GM23248 (cell line): ENCODE data around the gene CEP57.

Source experiments
- EZH2 ChIP-seq: fragments of 200-600 bp; sonication (generic); IDR thresholded peaks from 2 replicates; pipeline ENCODE4 v1.6.1; 2018; ENCODE audit warnings: antibody characterized with exemption, mild to moderate bottlenecking; ENCODE audit not compliant: insufficient read depth, poor library complexity, severe bottlenecking
- EZH2phosphoT487 ChIP-seq: fragments of 200-600 bp; sonication (generic); IDR thresholded peaks from 2 replicates; pipeline ENCODE4 v1.6.1; 2018; ENCODE audit warnings: antibody characterized with exemption, moderate library complexity, mild to moderate bottlenecking, low read depth; ENCODE audit not compliant: insufficient read depth

GRCh38 chr11:95877291-95877690, 87.0 kb downstream of the CEP57 start:
- TF ChIP-seq EZH2, result no peak
- 0 out of 2 replicates have a peak, but pooled peaks have one; percentile 81 for TF ChIP-seq EZH2phosphoT487
